HG03095 (cell line): ENCODE results near the gene MICALL2.

Experiments
- ATAC-seq: cut with Tn5 transposase; IDR thresholded peaks from one replicate; pipeline ENCODE4 v1.9.1; 2021; ENCODE audit warnings: moderate library complexity; ENCODE audit not compliant: unreplicated experiment

Gene MICALL2

DNA sequence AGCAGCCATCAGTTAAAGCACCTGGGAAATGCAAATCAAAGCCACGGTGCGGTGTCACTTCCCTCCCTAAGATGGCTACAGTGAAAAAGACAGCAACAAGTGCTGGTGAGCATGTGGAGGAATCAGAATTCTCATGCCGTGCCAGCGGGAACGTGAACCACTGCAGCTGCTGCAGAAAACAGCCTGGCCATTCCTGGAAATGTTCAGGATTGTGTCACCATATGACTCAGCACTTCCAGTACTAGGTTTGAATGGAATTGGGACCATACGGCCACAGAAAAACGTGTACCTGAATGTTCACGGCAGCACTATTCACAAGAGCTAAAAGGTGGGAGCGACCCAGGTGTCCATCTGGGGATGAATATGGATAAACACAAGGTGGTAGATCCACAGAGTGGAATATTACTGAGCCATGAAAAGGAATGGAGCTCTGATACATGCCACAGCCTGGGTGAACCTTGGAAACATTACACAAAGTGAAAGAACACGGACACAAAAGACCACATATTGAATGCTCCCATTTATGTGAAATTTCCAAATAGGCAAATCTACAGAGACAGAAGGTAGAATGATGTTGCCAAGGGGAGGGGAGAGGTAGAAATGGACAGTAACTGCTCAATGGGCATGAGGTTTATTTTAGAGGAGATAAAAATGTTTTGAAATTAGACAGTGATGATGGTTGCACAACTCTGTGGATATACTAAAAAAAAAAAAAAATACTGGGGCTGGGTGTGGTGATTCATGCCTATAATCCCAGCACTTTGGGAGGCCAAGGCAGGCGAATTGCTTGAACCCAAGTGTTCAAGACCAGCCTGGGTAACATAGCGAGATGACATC lies 61.6 kb downstream of the MICALL2 start:
- no peak for ATAC-seq

DNA sequence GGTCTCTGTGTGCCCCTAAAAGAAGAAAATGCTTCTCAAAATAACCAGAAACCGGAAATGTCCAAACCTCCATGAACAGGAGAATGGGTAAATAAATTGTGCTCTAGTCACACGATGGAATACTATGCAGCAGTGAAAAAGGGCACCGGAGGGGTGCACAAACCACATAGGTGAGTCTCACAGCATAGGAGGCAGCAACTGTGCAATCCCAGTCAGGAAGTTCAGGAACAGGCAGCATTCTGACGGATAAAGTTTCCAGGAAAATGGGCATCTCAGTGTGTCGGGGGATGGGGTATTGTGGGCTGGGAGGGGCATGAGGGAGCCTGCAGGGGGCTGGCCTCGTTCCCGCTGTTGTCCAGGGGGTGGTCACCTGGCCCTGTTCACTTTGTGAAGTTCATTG lies 63.1 kb downstream of the MICALL2 start:
- no peak for ATAC-seq

DNA sequence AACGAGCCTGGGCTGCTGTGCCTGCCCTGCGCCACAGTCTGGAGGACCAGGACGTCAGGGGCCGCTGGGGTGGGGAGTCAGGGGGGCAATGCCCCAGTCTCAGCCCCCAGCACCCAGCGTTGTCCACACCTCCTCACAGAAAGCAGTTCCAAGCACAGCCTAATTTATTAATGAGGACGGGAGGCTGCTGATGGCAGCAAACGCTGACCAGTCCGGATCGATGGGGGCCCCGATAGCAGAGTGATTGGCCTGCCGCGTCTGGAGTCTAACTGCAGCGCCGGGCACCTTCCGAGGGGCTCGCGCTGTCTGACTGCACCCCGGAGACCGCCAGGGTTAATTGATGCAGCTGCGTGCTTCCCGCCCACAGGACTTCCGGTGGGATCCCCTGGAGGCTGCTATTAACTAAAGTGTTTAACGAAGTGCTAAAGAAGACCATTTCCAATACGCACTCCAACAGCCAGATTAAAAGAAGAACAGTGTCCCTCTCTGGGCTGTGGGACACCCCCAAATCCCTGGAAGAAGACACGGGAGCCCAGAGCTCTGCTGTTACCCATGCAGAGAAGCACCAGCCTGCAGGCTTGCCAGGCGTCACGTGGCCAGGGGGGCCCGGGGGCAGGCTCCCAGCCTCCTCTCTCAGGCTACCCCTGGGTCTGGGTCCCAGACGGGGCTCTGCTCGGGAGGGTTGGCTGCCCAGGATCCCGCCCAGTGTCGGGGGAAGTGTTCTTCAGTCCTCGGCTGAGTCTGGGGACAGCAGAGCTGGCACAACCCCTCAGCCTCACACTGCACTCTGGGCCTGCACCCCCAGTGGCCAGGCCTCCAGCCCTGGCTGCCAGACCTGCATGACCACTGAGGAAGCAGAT lies 63.8 kb downstream of the MICALL2 start:
- no peak for ATAC-seq

DNA sequence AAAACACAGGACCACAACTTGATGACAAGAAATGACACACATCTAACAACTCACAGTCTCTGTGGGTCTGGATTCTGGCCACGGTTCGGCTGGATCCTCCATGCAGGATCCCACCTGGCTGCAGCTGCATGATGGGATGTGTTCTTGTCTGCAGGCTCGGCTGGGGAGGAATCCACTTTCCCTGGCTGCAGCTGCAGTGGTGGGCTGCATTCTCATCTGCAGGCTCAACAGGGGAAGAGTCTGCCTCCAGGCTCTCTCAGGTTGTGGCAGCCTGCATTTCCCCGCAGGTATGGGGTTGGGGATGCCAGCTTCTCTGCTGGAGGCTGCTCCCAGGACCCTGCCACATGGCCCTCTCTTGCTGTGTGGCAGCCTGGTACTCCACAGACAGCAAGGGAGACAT lies 64.9 kb downstream of the MICALL2 start:
- no peak for ATAC-seq

DNA sequence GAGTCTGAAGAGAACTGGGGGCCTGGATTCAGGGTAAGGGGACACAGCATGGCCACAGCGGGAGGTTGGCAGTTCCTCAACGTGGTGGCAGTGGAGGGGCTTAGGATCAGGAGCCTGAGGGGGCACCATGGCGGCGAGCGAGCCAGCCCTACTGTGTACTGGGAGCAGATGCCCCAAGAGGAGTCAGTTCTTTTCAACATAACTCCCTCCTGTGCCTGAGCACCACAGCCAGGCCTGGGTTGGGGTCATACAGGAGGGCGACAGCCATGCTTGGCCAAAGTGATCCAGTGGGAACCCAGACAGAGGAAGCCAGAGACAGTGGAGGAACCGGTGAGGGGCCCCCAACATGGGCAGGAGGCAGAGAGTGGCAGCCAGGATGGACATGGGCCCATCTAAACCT lies 65.8 kb downstream of the MICALL2 start:
- ATAC-seq, result no peak

DNA sequence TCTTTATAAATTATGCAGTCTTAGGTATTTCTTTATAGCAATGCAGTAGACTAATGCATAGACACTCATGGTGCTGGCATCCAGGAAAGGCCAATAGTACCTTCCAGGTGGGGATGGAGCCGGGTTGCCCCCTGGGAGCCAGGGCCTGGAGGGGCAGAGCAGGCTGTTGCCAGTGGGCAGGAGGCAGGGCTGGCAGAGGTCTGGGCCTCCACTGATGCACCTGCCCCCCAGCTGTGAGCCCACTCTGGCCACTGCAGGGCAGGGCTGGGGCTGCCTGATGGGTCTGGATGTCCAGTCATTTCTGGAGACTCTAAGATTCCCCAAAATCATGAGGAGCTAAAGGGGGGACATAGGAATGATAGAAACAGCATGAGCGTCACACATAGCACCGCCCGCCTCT lies 66.7 kb downstream of the MICALL2 start:
- ATAC-seq, result no peak

DNA sequence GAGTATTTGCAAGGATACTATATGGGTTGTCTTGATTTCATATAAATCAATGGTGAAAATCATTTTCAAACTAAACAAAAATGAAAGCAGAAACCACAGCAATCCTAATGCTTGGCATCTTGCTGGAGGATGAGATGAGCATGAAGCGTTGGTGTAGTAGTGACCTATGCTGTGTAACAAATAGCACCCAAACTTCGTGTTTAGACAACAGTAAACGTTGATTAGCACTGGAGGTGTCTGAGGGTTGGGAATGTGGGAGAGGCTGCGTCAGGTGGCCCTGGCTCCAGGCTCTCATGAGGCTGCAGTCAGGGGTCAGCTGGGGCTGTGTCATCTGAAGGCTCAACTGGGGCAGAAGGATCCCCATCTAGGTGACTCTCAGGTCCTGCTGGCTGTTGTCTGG lies 67.8 kb downstream of the MICALL2 start:
- no peak for ATAC-seq

DNA sequence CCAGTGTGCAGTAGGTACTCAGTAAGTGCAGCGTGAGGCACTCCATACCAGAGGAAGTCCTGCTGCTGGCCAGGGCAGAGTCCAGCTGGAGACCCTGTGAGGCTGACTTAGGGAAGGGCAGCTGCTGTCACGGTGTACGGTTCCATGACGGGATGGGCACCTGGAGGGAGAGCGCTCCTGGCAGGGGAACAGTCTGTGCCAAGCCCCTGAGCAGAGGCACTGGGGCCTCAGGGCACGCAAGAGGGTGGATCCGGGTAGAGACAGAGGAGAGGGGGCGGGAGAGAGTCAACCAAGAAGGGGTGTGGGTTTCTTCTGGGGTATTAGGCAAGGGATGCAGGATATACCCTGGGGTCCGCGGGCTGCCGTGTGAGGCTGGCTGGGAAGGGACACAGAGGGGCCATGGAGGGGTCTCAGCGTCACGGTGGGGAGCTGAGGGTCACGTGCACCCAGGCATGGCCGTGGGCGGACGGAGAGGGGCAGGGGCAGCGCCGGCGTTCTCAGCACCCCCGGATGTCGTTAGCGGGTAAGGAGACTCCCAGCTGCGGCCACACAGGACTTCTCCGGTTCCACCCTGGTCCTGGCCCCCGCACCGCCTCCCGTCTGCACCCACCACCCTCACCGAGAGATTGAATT lies 70.5 kb downstream of the MICALL2 start:
- no peak for ATAC-seq

DNA sequence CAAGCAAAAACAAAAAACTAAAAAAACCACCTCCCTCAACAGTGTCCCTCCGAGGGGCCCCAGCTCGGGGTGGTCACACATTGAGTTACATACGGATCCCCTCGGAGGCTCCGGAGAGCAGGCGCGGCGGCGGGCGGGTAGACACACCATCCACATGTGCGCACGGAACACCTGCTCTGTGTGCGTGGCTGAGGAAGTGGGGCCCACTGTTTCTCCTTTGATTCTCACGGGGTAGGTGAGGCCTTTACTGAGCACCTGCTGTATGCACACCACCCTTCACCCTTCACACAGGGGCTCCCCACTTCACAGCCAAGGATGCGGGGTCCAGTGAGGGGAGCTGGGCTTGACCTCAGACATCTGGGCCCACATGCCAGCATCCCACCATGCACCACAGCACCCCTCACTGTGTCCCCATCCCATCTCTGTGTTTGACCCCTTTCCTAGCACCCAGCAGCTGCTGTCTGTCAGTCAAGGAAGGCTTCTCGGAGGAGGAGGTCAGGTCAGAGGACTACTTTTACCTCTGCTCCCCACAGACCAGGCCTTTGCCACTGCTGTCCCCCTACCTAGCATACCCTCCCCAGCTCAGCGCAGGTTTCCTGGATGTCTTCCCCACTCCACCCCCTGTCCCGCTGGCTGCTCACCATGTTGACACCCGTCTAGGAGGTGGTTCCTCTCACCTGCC lies 71.1 kb downstream of the MICALL2 start:
- no peak for ATAC-seq

DNA sequence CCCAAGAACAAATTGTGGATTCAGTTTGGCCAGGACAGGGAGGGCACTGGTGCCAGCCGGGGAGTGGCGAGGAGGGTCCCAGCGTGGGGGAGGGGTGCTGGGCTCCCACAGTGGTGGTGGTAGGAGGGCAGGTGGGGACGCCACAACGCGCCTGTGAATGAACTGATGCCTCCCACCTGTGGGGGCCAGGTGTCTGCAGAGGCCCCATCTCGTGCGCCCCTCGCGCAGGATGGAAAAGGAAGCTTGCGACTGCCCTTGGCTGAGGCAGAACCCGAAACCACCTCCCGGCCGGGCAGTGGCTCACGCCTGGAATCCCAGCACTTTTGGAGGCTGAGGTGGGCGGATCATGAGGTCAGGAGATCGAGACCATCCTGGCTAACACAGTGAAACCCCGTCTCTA lies 72.0 kb downstream of the MICALL2 start:
- no peak for ATAC-seq

DNA sequence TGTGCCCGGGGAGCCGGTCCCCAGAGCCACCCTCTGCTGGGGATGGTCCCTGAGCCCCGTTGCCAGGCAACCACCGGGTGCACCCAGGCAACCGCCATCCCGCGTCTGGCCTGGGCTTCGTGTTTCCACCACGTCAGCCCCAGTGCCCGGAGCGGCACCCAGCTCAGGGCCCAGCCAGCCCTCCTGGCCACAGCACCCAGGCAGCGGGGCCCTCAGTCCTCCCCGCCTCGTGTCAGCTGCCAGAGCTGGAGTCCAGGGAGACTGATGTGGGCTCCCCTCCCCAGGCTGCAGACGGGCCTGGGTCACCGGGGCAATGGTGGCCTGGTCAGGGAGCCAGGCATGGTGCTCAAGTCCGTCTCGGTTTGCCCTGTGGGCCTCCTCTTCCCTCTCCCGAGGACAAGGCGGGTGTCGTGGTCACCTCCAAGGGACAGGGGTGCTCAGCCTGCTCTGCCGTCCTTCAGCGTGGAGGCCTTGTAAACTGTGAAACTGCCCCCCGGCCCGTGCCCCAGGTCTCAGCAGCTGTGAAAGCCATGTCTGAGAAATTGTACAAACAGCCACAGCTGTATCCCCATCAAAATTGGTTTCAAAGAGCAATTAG lies 72.5 kb downstream of the MICALL2 start:
- ATAC-seq, result no peak

DNA sequence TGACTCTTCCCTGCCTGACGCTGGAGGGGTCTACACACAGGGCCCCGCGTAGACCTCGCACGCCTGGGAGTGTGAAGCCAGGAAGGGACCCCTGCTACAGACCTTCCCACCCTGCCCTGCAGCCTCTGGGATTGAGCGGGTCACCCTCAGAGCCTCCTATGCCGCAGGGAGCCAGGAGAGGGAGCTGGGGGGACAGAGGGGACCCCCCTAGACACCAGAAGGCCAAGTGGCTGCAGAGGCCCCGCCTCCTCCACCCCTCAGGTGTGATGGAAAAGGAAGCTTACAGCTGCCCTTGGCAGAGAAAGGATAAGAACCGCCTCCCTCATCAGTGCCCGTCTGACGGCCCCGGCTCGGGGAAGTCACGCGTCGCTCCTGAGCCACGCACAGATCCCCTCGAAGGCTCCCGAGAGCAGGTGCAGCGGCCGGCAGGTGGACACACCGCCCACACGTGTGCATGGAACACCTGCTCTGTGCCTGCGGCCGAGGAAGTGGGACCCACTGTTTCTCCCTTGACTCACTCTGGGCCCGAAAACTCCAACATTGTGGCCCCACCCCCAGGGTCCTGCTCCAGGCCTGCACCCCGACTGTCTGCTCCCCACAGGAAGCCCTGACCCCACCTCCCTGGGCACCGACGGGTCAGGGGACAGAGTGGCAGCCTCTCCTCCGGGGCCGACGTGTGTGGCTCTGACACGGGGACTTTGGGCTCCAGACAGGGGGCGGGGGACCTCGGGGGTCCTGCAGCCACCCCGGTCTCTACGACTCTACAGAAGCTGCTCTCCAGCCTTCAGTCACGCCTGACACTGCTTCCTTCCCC lies 73.3 kb downstream of the MICALL2 start:
- ATAC-seq, result no peak

DNA sequence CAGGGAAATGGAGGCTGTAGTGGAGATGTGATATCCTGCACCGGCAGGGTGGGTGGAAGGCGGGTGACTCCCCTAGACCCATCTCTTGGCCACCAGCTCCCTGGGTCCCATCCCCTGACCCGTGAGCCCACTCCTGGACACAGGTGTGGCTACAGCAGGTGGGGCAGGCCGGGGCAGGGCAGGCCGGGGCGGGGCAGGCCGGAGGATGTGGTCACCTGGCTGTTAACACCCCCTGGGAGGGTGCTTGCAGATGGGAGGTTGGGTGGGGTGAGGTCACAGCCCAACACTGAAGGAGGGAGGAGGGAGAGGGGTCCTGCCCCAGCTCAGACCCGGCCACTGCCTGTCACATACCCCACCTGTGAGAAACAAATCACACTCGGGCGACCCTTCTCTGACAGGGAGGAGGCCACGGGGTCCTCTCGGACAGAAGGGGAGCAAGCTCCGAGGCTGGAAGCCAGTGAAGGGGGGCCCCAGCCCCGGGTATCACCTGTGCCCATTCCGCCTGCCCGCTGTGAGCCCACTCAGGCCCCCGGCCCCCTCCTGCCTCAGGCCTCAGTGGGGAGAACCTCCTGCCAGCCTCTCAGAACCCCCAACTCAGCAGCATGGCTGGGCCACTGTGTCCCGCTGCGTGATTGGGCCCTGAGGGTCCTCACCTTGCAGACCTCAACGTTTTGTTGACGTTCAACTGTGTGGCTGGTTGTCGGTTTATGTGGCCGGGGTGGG lies 74.0 kb downstream of the MICALL2 start:
- ATAC-seq, result no peak
